Muscle of arm (tissue), 14 donors: Measurements from ENCODE around the gene ARPP21. TPM values are rescaled to one million over a fixed set of nuclear protein-coding genes. Genes with fewer than 3 reads are reported as not detected.
"Not testable (repeated sequence)": the region's sequence is repeated elsewhere in the genome, so short reads cannot be mapped to it uniquely, and the experiment has no call there.

Experiments used
- DNase-seq: peaks from one replicate; pipeline ENCODE4 v3.0.0-alpha.2; 2013
- long read RNA-seq, 11 donors: transcript quantifications; one replicate each; lab custom pipeline, GENCODE V29; 2026
- polyA plus RNA-seq, 12 donors: library from polyadenylated mRNA; unstranded; fragments of 120-200 nt; gene quantifications; one replicate each; pipeline ENCODE4 v1.2.1, GENCODE V29; 2013; ENCODE audit not compliant: insufficient read length in 12 of 12

The ARPP21 gene
- polyA plus RNA-seq, result 100 to 1,000 TPM in 10 of 12 donors, 10 to 100 TPM in 1, not detected in 1; 88.7 to 290 (median 198) TPM
- long read RNA-seq, donor 1, result 0 reads
- long read RNA-seq, donor 2, transcript ARPP21-204 (5 exons, 2,506 nt), result major isoform, 7 of 80 reads
- long read RNA-seq, donor 2, partial matches to known transcripts, result 62 of 80 reads
- long read RNA-seq, donor 2, other reads (novel, unspliced or antisense), result 0 of 80 reads
- long read RNA-seq, donor 3, partial matches to known transcripts, result 12 of 23 reads
- long read RNA-seq, donor 3, other reads (novel, unspliced or antisense), result 0 of 23 reads
- long read RNA-seq, donor 4, partial matches to known transcripts, result 9 of 16 reads
- long read RNA-seq, donor 4, other reads (novel, unspliced or antisense), result 0 of 16 reads
- long read RNA-seq, donor 5, transcript ARPP21-204 (5 exons, 2,506 nt), result minor isoform, 9 of 153 reads
- long read RNA-seq, donor 5, transcript ARPP21-205 (5 exons, 550 nt), result minor isoform, 7 of 153 reads
- long read RNA-seq, donor 5, transcript ARPP21-203 (6 exons, 2,416 nt), result major isoform, 17 of 153 reads
- long read RNA-seq, donor 5, transcript ARPP21-231 (6 exons, 572 nt), result minor isoform, 8 of 153 reads
- long read RNA-seq, donor 5, partial matches to known transcripts, result 89 of 153 reads
- long read RNA-seq, donor 5, other reads (novel, unspliced or antisense), result 9 of 153 reads
- long read RNA-seq, donor 6, partial matches to known transcripts, result 13 of 23 reads
- long read RNA-seq, donor 6, other reads (novel, unspliced or antisense), result 0 of 23 reads
- long read RNA-seq, donor 7, partial matches to known transcripts, result 0 of 13 reads
- long read RNA-seq, donor 7, other reads (novel, unspliced or antisense), result 0 of 13 reads
- long read RNA-seq, donor 8, transcript ARPP21-203 (6 exons, 2,416 nt), result major isoform, 10 of 53 reads
- long read RNA-seq, donor 8, partial matches to known transcripts, result 32 of 53 reads
- long read RNA-seq, donor 8, other reads (novel, unspliced or antisense), result 0 of 53 reads
- long read RNA-seq, donor 9, partial matches to known transcripts, result 6 of 9 reads
- long read RNA-seq, donor 9, other reads (novel, unspliced or antisense), result 0 of 9 reads
- long read RNA-seq, donor 10, transcript ARPP21-203 (6 exons, 2,416 nt), result minor isoform, 5 of 63 reads
- long read RNA-seq, donor 10, transcript ARPP21-205 (5 exons, 550 nt), result major isoform, 7 of 63 reads
- long read RNA-seq, donor 10, partial matches to known transcripts, result 40 of 63 reads
- long read RNA-seq, donor 10, other reads (novel, unspliced or antisense), result 0 of 63 reads
- long read RNA-seq, donor 11, partial matches to known transcripts, result 13 of 26 reads
- long read RNA-seq, donor 11, other reads (novel, unspliced or antisense), result 0 of 26 reads

DNA sequence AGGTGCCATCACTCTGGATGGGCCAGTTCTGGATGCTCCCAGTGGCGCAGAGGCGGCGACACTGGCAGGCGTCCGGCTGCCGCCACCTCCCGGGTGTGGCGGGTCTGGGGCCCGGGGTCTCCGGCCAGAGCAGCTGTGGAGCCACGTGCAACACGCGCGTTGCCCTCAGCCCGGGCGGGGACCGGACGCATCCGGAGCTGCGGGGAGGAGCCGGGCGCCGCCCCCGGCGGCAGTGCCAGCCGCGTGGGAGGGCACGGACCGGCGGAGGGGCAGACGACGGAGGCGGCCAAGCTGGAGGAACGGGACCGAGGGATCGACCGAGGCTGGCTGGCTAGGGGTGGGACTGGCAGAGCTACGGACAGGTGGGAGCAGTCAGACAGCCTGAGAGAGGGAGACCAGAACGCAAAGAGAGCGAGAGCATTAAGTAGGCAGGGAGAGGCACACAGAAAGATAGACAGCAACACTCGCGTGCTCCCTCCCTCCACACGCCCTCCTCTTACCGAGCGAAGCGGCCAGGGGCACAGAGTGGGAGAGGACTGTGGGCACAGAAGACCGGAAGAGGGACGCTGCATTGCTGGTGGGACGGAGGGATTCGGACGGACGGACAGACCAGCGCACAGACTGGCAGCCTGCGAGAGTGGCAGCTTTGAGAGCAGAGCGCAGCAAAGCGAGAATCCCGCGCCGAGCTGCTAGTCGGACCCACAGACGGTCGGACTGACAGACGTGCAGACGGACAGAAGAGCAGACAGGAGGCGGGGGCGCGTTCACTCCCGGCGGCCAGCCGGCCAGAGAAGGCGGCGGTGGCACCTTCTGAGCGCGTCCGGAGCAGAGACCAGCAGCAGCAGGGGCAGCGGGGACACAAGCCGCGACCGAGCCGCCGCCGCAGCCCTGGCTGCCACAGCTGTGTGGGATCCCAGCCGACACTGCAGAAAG, at the start of gene ARPP21:
Gene ARPP21, plus strand, starts transcription at position 272 of the 933 bp plus-strand sequence. CDS start 42,227 bp downstream, outside the sequence.
- DNase-seq, result peak; percentile 37

DNA sequence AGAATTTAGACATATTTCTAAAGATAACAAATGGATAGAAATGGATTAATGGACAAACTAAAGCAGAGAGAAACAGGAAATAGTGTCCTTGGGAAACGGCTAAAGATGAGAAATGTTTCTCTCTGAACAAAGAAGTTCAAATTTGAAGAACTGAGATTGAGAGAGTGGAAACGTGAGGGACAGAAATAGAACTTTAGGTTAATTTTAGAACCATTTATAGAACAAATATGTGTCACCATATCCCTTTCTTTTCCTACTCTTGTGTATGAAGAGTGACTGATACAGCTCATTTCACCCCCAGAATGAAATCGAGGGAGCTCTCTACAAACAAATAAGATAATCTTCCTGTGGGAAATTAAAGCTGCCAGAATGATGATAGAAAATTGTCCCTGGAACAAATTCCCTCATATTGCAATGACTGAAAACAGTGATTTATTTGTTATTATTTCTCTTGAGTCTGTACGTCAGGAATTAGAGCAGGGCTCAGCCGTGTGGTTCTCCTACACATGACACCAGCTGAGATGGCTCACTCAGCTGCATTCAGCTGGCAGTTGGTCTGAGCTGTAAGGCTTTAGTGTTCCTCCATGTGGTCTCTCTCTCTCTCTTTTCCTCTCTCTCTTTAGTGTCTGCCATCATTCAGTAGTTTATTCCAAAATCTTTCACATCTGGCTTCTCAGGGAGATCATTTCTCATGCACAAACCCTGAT, 46.6 kb upstream of the ARPP21 start:
- DNase-seq, result no peak

DNA sequence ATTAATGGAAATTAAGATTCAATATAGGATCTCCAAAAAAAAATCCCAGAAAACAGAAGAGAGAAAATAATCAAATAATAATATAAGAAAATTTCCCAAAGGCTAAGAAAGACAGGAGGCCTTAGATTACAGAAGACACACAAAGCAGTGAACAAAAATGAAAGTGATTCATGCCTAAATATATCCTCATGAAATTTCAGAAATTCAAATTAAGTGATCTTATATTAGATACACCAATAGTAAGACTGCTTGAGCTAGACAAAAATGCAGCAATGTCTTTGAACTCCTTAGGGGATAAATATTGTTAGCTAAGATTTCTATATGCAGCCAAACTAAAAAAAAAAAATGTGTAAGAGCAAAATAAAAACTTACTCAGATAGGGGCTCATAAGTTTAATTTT, 44.6 kb upstream of the ARPP21 start:
- DNase-seq, result no peak

DNA sequence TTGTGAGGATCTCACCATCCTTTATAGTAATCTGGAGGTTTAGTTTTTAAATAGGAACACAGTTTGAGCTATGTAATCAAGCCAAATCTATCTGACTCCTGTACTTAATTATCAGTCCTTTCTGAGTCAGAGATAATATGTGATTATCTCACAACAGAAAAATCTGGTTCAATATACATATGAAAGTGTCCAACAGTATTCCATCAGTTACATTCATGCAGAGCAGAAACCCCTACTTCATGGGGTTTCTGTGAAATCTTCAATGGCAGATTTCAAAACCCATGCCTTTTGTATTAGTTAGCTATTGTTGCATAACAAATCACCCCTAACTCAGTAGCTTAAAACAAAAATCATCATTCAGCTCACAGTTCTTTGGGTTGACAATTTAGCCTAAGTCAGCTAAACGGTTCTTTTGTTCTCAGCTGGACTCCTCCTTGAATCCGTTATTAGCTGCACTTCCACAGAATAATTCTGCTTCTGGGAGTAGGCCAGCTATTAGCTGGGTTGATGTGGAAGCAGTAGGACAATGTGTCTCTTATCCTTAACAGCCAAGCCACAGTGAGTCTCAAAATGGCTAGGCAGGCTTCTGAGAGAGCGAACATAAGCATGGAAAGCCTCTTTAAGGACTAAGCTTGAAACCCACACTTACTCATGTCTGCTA, 42.9 kb upstream of the ARPP21 start:
- no peak for DNase-seq

DNA sequence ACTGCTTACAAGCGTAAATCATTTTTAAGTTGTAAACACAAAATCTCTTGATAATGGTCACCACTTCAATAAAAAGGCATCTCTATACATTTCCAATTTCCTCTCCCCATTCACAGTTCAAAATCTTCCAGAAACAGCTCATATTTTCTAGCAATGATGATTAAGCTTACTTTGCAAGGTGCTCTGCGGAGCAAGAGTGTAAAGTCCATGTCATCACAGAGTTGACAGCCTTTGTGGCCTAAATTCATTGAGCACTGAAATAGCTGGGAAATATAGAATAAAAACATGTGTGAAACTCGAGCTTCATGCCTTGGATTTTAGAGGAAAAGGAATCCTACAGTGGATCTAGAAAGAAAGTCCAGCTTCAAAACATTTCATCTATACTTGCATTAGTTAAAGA, 41.8 kb upstream of the ARPP21 start:
- no peak for DNase-seq

DNA sequence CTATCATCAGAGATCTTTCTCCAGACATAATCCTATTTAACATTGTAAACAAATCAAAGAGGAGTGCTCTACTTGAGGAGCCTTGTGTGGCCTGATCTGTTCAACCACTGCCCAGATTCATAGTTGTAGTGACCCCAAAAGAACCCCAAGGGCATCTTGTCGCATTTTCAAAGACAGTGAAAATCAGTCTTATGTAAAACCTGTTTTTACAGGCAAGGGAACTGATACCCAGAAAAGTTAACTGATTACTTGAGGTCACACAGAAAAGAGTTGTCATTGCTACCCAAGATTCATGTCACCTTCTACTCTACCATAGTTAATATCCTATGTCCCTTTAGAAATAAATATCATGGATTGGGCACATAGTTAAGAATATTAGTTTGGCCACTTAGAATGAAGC, 40.5 kb upstream of the ARPP21 start:
- DNase-seq, result no peak

DNA sequence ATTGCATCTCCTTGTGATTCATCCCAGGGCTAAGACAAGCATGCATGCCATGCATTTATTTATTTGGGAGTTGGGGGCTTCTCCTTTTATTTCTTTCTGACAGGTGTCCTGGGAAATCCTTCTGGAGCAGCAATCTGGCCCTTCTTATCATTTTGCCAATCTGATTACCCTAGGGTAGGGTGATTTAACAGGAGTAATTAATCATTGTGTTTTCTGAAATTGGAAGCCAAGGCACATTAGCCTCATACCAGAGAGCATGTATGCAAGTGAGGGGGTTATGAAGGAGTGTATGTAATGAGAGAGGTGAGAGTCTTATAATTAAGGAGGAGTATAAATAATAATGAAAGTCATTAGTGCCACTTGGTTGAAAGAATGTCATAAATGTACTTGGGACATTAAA, 37.4 kb upstream of the ARPP21 start:
- DNase-seq, result no peak

DNA sequence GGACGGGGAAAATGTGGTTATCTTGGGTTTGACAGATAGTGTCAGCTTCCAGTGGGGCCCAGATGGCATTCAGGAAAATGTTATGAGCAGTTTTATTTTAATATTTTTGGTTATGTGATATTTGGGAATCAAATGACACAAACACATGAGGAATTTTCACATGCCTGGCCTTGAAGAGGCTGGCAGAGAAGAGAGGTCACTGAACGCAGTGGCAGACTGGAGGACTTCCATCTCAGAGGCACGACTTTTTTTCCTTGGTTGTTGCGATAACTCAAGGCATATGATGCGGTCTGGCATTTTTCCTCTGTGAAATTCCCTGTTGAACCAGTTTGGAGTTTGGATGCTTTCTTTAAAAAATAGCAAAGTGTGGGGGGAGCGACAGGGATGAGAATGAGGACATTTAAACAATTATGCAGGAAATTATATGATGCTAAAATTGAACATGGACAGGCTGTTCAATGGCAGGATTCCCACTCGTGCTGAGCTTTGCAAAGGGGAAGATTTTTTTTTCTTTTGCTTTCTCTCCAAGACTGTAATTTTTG, 36.9 kb upstream of the ARPP21 start:
- no peak for DNase-seq

DNA sequence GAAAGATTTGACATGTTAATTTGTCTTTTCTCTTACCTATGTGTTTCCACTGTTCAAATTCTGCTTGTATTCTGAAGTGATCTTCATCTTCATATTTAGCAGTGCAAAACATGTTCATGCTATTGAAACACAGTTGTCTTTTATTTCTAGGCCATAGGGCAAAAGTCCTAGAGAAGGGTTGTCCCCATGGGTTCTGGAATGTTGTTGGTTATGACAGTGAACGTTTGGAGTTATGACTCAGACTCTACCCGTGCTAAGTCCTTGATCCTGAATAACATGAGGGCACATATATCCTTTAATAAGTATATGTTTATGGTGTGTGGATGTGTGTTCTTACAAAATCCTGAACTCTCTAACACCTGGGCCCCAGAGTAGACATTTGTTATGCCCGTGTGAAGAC, 23.0 kb upstream of the ARPP21 start:
- DNase-seq, result no peak

DNA sequence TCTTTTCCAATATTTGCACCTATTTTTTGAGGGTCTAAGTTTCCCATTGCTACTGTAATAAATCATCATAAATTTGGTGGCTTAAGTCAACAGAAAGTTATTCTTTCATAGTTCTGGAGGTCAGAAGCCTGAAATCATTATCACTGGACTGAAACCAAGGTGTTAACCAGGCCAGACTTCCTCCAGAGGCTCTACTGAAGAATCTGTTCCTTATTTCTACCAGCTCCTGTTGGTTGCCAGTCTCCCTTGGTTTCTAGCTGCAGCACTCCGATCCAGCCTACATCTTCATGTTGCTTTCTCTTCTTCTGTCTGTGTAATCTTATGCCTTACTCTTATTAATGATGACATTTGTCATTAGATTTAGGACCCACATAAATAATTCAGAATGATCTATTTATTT, 22.0 kb upstream of the ARPP21 start:
- DNase-seq, result no peak

DNA sequence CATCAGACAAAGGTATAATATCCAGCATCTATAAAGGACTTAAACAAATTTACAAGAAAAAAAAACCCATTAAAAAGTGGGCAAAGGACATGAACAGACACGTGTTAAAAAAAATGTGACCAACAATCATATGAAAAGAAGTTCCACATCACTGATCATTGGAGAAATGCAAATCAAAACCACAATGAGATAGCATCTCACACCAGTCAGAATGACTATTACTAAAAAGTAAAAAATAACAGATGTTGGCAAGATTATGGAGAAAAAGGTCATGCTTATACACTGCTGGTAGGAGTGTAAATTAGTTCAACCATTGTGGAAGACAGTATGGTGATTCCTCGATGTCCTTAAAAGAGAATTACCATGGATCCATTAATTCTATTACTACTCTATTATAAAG, 19.1 kb upstream of the ARPP21 start:
- not testable (repeated sequence) for DNase-seq

DNA sequence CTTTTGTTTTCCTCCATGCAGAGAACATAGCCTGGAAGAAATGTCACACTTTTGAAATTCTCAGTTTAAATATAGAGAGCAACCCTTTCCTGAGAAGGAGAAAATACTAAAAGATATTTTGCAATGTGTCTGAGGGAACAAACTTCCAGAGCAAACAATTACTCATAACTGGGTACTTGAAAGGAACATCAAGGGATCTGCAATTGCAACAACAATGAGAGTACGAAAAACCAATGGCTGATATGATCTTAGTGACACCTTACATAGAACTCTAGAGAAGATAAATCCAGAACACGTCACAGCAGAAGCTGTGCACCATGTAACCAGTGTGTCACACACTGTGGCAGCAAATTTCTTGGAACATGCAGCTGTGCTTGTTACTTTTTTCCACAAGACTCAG, 14.6 kb upstream of the ARPP21 start:
- DNase-seq, result no peak

DNA sequence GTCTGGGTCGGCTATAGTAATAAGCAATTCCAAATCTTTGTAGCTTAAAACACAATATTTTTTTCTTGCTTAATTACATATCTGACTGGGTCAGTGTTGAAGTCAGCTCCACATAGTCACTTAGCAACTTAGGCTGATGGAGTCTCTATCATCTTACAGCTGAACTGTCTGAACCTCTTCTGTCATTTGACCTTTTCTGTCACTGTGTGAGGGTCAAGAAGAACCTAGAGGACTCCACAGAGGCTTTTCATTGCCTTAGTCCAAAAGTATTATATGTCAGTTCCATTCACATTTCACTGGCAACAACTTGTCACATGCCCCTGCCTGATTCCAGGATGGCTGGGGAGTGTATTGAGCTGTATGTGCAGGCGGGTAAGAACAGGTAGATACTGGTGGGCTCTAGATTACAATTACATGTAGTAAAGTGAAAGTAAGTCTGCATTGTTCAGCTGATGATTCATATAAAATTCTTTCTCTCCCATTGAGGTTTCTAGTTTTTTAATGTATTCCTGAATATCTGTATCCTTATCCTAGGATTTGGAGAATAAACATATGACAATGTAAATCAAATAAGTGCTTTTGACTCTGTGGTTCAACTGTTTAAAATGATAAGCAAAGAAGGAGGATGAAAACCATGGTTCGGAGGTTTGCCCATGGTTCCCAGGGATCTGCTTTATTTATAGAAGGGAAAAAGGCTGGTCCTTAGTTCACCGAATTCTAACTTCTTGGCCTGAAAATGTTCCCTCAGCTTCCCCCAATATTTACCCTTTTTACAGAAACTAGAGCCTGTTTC, 5.8 kb upstream of the ARPP21 start:
- no peak for DNase-seq

DNA sequence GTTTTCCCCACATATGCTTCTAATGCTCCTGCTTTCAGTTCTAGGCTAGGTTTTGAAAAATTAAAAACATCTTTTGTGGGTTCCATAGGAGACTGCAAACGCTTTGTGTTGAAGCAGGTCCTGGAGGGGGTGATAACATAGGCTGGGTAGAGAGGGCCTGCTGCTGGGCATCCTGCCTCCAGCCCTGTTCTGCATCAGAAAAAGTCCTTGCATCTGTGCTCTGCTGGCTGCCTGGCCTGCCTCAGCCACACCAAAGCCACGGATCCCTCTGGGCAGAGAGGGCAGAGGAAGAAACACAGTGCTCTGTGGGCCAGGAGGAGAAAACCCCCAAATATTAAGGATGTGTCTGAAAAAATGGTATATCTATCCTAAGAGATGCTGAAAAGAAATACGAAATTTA, 3.9 kb upstream of the ARPP21 start:
- no peak for DNase-seq

DNA sequence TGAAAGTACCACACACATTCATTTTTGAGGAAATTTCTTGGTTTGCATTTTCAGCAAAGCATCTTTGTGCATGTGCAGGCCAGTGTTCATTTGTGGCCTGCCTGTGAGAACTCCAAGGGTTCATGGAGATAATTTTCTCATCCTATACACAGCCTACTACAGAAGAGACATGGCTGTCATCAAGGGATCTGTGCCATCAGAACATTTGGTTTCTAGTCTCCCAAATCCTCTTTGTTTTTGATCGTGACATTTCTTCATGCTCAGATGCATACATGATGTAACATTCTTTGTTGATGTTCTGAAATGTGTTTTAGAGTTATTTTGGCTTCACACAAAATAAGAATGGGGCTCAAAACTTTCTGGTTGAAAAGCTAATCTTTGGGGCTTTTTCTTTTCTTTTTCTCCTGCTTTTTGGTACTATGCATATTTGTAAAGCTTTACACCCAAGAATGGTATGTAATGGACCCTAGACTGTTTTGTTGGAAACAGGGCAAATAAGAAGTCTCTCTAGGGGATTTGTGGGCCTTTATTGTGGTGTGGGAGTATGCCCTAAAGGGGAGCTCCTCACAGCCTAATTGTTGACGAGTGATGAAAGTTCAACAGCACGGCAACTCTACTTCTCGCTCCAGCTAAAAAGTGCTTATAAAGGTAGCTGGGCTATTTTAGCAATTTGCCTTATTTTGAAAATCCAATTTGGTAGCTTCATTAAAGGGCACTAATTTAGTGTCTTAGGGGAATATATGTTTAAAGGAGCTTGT, 3.2 kb upstream of the ARPP21 start:
- no peak for DNase-seq

DNA sequence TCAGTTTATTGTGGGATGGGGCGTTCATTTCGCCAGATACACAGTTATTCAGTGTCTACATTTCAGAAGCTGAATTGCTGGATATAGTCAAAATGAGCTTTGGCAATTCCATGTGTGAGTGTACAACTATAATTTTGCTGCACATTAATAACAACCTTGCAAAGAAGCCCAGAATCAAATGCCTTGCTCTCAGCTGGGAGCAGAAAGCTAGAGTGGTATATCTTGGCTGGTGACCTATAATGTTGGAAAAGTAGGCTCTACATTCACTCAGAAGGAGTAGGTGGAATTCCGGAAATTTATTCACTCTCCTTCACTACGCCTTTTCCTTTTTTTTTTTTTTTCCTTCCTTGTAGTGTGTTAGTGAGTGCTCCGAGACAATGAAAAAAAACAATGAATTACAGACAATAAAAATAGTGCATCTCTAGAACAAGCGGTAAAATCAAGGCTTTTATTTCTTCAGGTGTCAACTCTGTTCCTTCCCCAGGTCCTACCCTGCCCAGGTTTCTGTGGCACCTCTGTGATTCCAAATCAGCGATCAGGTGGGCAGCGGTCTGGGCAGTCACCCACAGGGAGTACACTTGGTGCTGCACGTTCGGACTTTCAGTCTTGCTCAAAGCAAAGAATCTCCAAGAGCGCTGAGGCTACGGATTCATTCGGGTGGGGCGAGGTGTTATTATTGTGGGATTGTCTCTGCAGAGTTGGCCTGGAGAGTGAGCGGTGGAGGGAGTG, 910 bp upstream of the ARPP21 start:
- no peak for DNase-seq

DNA sequence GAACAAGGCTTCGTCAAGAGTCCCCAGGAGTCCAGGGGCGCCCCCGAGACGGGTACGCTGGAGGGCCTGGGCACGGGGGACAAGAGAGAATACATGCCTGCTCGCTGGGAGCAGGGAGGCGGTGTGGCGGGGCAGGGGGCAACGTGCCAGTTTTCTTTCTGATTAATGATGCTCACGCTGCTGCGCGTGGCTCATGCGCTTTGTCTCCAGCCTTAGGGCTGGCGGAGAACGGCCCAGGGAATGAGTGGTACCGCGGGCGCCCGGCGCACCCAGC, 408 bp upstream of the ARPP21 start:
- DNase-seq, result no peak
